IPS-NIHi7 (cell line): Measurements from ENCODE around the gene LCE4A.
"Not testable (repeated sequence)": the region's sequence is repeated elsewhere in the genome, so short reads cannot be mapped to it uniquely, and the experiment has no call there.

Source experiments
- DNase-seq: peaks from one replicate; pipeline ENCODE4 v3.0.0; 2012; ENCODE audit warnings: mixed read lengths; ENCODE audit errors: extremely low spot score

The LCE4A gene, protein sequence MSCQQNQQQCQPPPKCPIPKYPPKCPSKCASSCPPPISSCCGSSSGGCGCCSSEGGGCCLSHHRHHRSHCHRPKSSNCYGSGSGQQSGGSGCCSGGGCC

DNA sequence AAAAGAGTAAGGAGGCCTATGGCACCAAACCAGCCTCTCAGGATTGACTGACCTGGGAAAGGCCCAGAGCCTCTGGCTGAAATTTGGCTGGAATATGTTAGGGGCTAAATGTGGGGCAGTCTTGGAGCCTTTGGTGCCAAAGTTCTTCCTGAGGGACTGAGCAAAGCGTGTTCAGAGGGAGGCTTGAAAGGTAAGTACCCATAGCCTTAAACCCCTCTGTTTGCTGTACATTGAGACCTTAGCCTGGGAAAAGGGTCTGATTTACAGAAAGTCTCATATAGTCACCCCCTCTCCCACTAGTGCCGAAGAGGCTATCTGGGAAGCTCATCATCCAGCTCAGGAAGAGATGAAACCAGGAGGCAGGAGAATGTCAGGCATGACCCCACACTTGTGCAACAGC is at the start of gene LCE4A:
TSS of gene LCE4A (plus strand) at position 301 of the 400 bp plus-strand sequence. CDS start 916 bp downstream, outside the sequence.
- DNase-seq = no peak

DNA sequence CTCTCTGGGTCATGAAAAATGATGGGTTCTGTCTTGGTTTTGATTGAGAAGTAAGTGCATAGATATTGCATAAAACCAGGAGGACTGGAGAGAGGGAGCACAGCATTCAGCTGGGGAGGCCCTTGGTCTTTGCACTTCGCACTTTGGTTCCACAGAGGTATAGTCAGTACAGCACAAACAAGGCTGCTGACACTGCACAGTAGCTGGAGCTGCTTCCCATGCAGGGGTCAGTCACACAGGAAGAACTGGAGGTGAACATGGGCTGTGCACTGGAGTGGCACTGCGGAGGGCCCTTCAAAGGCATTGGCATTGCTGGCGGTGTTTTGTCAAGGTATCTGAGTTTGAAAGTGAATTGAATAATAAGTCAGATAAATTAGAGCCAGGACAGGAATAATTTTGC is 49.3 kb upstream of the LCE4A start:
- DNase-seq = no peak

DNA sequence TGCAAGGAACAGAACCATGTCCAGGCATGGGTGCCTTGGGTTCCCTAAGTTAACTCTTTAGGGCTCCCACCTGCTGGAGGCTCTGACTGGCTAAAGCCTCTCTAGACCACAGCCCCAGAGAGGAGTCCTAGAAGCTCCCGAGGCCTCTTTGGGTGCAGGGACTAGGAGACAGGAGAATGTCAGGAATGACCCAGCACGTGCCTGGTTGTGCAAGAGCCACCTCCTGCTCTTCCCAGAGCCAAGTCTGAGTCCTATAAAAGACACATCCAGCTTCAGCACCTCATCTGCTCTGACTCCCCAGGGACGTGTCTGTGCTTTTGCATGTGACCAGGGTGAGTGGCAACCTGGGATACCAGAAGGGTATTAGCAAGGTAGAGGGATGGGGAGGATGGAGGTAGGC is 44.9 kb upstream of the LCE4A start, which contains the start of gene LCE2D:
TSS of gene LCE2D (plus strand) at position 283 of the 400 bp plus-strand sequence. CDS start 726 bp downstream, outside the sequence.
- DNase-seq = no peak

DNA sequence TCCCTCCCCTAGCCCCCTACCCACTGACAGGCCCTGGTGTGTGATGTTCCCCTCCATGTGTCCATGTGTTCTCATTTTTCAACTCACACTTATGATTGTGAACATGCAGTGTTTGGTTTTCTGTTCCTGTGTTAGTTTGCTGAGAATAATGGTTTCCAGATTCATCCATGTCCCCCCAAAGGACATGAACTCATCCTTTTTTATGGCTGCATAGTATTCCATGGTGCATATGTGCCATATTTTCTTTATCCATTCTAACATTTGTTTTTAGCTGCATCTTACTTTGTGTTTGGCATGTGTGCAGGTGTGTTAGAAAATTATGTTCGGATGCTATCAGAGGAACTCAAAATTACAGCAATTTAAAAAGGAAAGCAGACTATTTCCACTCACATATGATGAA is 41.8 kb upstream of the LCE4A start:
- DNase-seq = not testable (repeated sequence)

DNA sequence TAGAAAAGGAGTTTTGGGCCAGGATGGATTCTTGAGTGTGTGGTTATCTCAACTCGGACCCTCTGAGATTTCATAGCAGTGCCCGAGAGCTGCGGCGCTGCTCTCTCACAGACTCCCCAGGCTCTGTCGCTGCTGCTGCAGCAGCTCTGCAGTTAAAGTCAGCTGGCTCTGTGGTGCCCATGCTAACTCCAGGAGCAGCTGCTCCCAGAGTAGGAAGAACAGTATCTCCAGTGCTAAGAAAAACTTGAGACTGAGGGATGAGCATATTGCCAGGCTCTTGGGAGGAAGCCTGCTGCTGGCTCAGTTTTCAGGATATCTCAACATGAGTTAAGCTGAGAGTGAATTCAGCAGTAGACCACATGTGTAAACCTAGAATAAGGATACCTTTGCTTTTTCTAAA is 40.3 kb upstream of the LCE4A start:
- DNase-seq = no peak

DNA sequence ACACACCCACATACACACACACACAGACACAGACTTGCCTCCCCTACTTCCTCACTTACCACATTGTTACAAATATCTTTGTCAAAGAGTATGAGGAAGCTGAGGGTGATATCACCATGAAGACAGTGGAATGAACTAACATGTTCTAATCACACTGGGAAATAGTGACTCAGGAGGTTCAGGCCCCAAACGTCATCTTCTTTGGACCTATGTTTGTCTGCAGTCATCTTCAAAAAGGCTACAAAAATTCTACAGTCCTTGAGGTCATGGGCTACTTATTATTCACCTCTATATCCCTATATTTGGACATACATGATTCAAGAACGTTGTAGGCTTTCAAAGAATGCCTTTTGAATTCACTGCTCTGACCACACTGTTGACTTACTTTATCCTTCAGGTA is 34.9 kb upstream of the LCE4A start:
- no peak for DNase-seq

DNA sequence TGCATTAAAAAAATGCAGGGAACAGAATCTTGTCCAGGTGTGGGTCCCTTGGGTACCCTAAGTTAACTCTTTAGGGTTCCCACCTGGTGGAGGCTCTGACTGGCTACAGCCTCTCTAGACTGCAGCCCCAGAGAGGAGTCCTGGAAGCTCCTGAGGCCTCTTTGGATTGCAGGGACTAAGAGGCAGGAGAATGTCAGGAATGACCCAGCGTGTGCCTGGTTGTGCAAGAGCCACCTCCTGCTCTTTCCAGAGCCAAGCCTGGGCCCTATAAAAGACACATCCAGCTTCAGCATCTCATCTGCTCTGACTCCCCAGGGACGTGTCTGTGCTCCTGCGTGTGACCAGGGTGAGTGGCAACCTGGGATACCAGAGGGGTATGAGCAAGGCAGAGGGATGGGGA is 33.0 kb upstream of the LCE4A start, which contains the start of gene LCE2C:
TSS of gene LCE2C (plus strand) at position 297 of the 400 bp plus-strand sequence. CDS start 737 bp downstream, outside the sequence.
- DNase-seq = not testable (repeated sequence)

DNA sequence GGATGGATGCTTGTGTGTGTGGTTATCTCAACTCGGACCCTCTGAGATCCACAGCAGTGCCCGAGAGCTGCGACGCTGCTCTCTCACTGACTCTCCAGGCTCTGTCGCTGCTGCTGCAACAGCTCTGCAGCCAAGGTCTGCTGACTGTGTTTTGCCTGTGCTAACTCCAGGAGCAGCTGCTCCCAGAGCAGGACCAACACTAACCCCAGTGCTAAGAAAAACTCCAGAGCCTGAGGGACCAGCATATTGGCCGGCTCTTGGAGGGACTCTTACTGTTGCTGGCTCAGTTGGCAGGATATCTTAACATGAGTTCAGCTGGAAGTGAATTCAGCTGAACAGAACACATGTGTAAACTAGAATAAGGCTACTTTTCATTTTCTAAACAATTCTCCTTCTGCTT is 28.5 kb upstream of the LCE4A start:
- no peak for DNase-seq

DNA sequence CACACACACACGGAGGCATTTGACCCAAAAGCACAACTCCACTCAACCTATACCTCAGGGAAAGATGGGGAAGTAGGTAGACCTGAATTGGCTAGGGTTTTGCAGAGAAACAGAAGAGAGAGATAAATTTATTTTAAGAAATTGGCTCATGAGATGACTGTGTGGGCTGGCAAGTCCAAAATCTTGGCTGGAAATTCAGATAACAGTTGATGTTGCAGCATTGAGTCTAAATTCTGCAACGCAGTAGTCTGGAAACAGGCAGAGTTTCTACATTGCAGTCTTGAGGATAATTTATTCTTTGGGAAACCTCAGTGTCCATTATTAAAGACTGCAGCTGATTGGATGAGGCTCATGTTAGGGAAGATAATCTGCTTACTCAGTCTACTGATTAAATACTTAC is 26.3 kb upstream of the LCE4A start:
- no peak for DNase-seq

DNA sequence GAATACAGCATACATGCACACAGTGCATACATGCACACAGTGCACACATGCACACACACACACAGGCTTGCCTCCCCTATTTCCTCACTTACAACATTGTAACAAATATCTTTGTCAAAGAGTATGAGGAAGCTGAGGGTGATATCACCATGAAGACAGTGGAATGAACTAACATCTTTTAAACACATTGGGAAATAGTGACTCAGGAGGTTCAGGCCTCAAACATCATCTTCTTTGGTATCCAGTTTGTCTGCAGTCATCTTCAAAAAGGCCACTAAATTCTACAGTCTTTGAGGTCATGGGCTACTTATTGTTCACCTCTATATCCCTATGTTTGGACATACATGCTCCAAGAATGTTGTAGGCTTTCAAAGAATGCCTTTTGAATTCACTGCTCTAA is 24.1 kb upstream of the LCE4A start:
- no peak for DNase-seq

DNA sequence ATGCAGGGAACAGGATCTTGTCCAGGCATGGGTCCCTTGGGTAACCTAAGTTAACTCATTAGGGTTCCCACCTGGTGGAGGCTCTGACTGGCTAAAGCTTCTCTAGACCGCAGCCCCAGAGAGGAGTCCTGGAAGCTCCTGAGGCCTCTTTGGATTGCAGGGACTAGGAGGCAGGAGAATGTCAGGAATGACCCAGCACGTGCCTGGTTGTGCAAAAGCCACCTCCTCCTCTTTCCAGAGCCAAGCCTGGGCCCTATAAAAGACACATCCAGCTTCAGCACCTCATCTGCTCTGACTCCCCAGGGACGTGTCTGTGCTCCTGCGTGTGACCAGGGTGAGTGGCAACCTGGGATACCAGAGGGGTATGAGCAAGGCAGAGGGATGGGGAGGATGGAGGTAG is 22.1 kb upstream of the LCE4A start, which contains the start of gene LCE2B:
TSS of gene LCE2B (plus strand) at position 301 of the 400 bp plus-strand sequence. CDS start 721 bp downstream, outside the sequence.
- not testable (repeated sequence) for DNase-seq

DNA sequence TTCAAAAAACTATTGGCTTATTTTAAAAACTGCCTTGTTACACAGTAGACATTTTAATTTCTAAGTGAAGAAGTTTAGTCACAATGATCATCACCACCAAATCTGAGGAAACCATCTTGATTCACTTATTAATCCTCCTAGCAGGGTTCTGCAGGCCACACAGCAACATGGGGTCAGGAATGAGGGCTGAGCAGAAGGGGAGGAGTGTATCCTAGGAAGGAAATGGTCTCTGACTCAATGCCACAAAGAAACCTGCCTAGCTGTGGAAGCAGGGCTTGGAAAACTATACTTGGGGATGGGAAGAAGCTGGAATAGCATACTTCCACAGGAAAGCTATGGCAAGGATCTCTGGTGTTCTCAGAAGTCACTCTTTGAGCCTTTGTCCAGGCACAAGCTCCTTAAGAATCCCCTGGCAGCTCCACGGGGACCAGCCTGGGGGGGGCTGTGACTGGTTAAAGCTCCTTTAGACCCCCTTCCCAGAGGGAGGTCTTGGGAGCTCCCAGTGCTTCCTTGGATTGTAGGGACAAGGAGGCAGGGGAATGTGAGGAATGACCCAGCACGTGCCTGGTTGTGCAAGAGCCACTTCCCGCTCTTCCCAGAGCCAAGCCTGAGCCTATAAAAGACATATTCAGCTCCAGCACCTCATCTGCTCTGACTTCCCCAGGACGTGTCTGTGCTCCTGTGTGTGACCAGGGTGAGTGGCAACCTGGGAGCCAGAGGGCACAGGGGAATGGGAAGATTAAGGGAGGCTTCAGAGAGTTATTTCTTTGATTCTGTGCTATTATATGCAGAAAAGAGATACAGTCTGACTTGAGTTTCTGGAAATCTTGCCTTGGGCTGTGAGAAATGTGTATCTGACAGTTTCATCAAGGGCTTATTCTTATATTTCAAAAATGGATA is 10.0 kb upstream of the LCE4A start, which contains the start of gene LCE2A:
TSS of gene LCE2A (plus strand) at position 645 of the 900 bp plus-strand sequence. CDS start 557 bp downstream, outside the sequence.
- no peak for DNase-seq

DNA sequence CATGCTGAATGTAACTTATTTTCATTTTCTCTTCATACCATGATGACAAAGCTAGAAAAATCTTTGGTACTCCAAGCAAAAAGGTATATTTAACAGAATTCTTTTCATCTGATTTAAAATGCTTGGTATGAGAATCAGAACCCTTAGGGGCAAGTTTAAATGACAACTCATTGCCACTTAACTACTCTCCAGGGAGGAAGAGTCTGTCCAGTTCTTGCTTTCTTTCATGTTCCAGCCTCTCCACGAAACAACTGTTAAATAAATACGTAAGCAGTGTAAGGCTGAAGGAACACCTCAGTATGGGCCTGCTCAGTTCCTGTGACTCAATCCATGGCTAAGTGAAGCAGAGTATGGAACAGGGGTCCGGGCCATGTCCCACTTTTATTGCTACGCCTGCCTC is 8.2 kb upstream of the LCE4A start:
- DNase-seq = no peak

DNA sequence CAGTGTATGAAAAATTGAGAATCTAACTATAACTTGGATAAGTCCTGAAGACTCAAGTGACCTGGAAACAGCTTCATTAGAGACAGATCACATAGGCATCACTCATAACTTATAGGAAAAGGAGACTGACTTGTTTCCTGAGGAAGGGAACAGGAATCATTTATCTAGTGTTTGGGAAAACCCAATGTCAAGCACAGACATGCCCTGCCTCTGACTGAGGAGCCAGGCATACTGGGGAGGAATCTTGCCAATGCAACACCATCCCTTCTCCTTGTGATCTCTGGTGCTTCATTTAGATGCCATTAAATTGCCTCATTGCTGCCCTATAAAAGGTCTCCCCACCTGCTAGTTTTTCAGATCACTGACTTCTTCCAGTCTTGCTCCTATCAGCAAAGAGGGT is 10.3 kb downstream of the LCE4A start:
- DNase-seq = no peak

DNA sequence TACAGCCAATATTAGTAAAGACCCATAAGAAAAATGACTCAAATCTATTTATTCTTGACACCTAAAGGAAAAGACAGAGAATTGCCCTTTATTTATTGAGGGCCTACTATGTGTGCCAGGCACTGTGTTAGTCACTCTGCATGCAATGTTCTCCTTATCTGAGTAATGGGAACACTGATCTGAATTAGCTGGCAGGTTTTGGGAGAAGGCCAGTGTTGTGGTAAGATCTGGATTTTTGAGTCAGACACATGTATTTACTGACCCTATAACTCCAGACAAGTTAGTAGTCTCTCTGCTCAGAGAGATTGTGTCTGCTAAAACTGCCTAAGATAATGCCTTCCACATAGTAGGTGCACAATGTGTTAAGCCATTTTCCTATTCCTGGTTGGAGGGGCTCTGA is 17.3 kb downstream of the LCE4A start:
- DNase-seq = no peak

DNA sequence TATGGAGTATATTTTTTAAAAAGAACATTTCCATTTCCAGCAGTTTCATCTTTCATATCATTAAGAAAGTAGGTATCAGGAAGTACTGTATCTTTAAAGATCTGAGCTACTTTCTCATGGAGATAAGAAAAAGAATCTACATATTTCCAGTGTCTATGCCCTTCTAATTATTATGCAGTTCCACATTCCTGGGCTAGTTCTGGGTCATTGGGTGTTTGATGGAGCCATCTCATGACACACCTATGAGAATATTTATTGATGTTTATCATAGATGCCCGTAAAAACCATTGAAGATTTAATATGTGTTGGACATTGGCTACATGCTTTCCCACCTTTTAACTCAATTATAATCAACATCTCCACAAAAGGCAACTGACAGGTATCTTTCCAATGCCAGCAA is 21.0 kb downstream of the LCE4A start:
- no peak for DNase-seq

DNA sequence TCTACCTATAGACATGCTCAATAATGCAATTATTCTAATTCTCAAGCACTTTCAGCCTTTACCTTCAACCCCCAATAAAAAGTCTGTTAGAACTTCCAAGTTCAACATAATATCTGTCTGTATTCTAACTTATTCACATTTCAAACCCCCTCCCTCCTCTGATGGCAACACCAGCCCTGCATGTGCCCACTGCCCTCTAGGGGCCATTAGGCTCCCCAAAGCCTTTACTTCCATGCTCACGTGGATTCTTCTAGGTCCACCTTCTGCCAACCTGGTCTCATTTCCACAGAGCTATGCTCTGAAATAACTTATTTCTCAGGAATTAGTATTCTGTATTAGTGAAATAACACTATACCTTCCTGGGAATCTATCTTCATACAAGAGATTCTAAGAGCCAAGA is 27.7 kb downstream of the LCE4A start:
- no peak for DNase-seq

DNA sequence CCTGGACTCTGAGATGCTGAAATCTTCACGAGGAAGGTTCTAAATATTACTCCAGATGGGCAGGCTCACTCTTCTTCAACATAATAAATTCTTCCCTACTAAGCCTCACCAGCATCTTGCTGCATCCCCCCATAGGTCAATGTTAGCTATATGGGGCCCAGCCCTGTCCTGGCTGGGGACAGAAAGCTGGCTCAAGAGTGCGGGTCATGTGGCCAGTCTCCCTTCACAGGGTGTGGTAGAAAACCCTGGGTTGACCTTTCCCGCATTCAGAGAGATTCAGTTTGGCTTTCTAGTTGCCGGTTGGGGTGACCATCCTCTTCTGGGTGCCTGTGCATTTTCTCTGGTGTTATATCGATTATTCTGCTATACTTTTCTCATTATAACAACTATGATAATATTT is 30.0 kb downstream of the LCE4A start:
- no peak for DNase-seq

DNA sequence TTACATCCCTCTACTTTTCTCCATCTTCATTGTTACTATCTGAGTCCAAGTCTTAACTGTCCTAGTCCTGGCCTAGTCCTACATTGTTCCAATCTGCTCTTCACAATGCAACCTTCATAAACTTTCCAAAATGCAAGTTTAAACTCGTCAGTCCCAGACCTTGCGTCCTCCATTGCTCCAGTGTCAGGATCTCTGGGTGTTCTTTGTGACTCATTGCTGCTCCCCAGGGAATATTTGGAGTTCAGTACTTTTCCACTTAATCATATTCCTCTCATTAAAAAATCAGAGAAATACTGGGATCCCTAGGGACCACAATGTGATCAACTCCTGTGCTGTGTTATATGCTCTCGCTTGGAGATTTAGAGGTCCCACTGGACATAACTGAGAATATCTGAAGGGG is 31.9 kb downstream of the LCE4A start:
- DNase-seq = no peak

DNA sequence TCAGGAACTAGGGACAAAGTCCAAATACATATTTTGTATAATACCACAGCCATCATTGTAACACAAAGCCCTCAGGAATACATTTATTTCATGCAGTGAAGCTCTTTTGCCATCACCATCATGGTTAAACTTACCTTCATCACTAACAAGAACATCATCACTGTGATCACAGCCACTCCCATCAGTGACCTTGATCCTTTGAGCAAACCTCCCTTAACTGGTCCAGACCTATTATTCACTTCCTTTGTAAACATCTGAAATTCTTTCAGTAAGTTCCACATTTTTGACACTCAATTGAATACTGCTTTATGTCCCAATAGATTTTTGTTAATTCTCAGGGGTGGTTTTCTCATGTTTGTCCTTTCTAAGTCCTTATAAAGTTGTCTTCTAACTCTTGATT is 33.7 kb downstream of the LCE4A start:
- DNase-seq = no peak

DNA sequence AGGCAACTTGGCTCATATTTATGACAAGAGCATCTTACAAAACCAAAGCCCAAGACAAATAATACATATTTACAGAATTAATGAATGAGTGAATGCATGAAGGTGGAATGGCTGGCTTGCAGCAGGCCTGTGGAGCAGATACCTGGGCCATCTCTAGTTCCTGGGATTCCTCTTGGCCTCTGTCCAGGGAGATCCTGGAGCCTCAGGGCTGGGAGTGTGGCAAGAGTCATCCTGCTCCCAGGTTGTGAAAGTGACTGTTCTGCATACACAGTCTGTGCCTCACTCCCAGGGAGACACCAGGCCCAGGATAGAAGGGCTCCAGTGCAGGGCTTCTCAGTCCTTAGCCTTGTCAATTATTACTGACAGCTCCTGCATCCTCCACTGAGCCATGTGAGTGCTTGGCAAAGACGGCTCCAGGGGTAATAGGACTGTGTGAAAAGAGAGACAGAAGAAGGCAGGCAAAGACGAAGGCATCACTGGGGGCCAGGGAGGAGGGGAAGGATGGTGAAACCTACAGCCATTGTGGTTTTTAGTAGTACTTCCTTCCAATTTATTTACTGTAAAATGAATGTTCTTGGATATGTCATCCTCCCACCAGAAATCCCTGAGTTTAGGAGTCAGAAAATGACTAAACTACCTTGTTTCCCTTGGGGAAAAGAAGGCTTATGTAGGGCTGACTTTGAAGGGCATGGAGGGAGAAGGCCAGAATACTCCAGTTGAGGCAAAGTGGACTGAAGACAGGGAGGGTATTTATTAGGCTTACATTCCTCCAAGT is 35.6 kb downstream of the LCE4A start:
- DNase-seq = no peak

DNA sequence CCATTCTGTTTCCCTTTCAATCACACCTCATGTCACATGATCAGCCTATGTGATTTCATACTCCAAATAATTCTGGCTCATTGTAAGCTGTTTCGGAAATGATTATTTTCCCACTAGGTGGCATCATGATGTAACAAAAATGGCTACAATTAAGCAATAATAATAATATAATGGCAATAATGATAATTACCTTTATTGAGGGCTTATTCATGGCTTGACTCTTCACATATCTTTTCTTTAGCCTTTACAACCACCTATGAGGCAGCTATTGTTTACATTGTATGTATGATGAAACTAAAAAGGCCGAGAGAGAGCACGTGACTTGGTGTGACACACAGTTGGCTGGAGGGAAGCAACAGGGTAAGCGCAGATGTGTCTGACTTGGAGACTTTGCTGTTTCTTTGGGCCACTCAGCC is 37.3 kb downstream of the LCE4A start:
- no peak for DNase-seq
